BE2C (cell line): Measurements from ENCODE around the gene UNC5CL.

Source experiments
- DNase-seq: peaks from one replicate; pipeline ENCODE4 v3.0.0-alpha.2; 2020
- H3K27me3 ChIP-seq: fragments of 250-450 bp; sonication (Bioruptor Pico); 2 replicates; pipeline ENCODE4 v1.5.1; 2020; ENCODE audit warnings: mild to moderate bottlenecking
- H3K36me3 ChIP-seq: fragments of 250-450 bp; sonication (Bioruptor Pico); 2 replicates; pipeline ENCODE4 v1.5.1; 2020; ENCODE audit warnings: mild to moderate bottlenecking
- H3K4me1 ChIP-seq: fragments of 250-450 bp; sonication (Bioruptor Pico); 2 replicates; pipeline ENCODE4 v1.5.1; 2020
- H3K4me3 ChIP-seq: 2 replicates; pipeline ENCODE4 v1.5.1; 2011; ENCODE audit warnings: low read depth, low read length
- H3K9me3 ChIP-seq: fragments of 250-450 bp; sonication (Bioruptor Pico); 2 replicates; pipeline ENCODE4 v1.5.1; 2020
- CTCF ChIP-seq: IDR thresholded peaks from 2 replicates; pipeline ENCODE4 v1.5.1; 2012; ENCODE audit warnings: mild to moderate bottlenecking, low read depth, low read length

Gene UNC5CL

GRCh38 chr6:41051873-41052272 lies 12.9 kb upstream of the UNC5CL start:
- Histone ChIP-seq H3K9me3 (no peaks in the 10 kb centered on the region), H3K4me1 (no peaks in the 10 kb centered on the region), H3K36me3 (no peaks in the 10 kb centered on the region), H3K4me3 (no peak overlapping the region), H3K27me3 (no peaks in the 10 kb centered on the region)
- TF ChIP-seq CTCF: no peak
- no peak for DNase-seq

DNA sequence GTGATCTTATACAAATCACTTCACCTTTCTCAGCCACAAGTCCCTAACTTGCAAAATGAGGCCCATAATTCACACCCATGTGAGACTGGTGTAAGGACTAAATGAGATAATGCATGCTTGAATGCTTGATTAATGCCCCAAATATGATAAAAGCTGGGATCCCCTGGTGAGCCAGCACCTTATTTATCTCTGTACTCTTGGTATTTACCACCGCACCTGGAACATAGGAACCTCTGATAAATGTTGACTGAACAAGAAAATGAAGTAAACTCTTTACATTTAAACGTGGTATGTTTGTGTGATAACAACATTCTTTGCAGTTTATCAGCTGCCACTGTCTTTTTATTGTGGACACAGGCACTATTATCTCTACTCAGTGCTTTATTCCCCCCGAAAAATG lies 11.5 kb upstream of the UNC5CL start:
- no peak for DNase-seq
- H3K9me3 ChIP-seq: no peaks in the 10 kb centered on the region
- TF ChIP-seq CTCF: no peak
- no peaks in the 10 kb centered on the region for H3K36me3 ChIP-seq
- no peak overlapping the region for H3K4me3 ChIP-seq
- no peaks in the 10 kb centered on the region for H3K4me1 ChIP-seq
- no peaks in the 10 kb centered on the region for H3K27me3 ChIP-seq

GRCh38 chr6:41049955-41050354 lies 10.9 kb upstream of the UNC5CL start:
- Histone ChIP-seq H3K4me1 (no peaks in the 10 kb centered on the region), H3K4me3 (no peak overlapping the region), H3K9me3 (no peaks in the 10 kb centered on the region), H3K36me3 (no peaks in the 10 kb centered on the region), H3K27me3 (no peaks in the 10 kb centered on the region)
- TF ChIP-seq CTCF: no peak
- no peak for DNase-seq

GRCh38 chr6:41049521-41049920 lies 10.5 kb upstream of the UNC5CL start:
- Histone ChIP-seq H3K4me1 (no peaks in the 10 kb centered on the region), H3K27me3 (no peaks in the 10 kb centered on the region), H3K4me3 (no peak overlapping the region), H3K9me3 (no peaks in the 10 kb centered on the region), H3K36me3 (no peaks in the 10 kb centered on the region)
- DNase-seq: no peak
- no peak for TF ChIP-seq CTCF

- DNase-seq: no peak
- H3K4me3 ChIP-seq: no peak overlapping the region
- H3K4me1 ChIP-seq: no peaks in the 10 kb centered on the region
- H3K27me3 ChIP-seq: no peaks in the 10 kb centered on the region
- H3K36me3 ChIP-seq: no peaks in the 10 kb centered on the region
- no peak for TF ChIP-seq CTCF
- no peaks in the 10 kb centered on the region for H3K9me3 ChIP-seq
Observed at GRCh38 chr6:41047745-41048732, 9.0 kb upstream of the UNC5CL start.

DNA sequence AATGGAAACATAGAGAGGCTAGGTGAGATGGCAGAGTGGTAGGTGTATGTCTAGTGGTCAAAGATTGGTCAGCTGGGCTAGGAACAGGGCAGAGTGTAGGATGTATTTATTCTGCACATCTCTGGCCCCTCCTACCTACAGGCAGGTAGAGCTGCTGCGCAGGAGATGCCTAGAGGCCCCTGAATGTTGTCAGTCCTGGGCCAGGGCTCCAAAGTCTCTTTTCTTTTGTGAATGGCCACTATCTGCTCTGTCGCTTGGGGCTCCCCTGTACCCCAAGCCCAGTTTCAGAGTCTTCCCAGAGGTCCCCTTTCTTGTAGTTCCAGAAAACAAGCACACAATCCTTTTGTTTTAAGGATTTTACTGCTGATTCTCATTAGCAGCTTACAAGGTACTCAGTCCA lies 8.3 kb upstream of the UNC5CL start:
- Histone ChIP-seq H3K27me3 (no peaks in the 10 kb centered on the region), H3K4me1 (no peaks in the 10 kb centered on the region), H3K4me3 (no peak overlapping the region), H3K36me3 (no peaks in the 10 kb centered on the region), H3K9me3 (no peaks in the 10 kb centered on the region)
- no peak for DNase-seq
- no peak for TF ChIP-seq CTCF
